ENCODE results near the gene PRKG1.

Gene PRKG1

GRCh38 chr10:51430506-51430905 lies 356.2 kb downstream of the PRKG1 start:
- no peak overlapping the region for H3K27ac ChIP-seq (ENCODE audit: low read depth, low read length)

GRCh38 chr10:51433949-51434475 lies 359.7 kb downstream of the PRKG1 start:
- Histone ChIP-seq H3K4ac (ENCODE audit: low read depth, low read length) (no peak overlapping the region), H3K27ac (ENCODE audit: low read depth, low read length) (no peak overlapping the region), H3K36me3 (ENCODE audit: control insufficient read depth in 1 of 2, insufficient read depth in 2 of 2, low read length in 2 of 2) (no peaks in the 10 kb centered on the region), H3K4me3 (ENCODE audit: low read depth, low read length) (no peak overlapping the region), H3K18ac (ENCODE audit: low read length) (no peak overlapping the region), H3K14ac (ENCODE audit: low read length) (no peak overlapping the region), H2BK5ac (ENCODE audit: low read depth, low read length, poor library complexity) (no peak overlapping the region), H4K12ac (ENCODE audit: low read depth, low read length) (no peak overlapping the region), H3K9me3 (ENCODE audit: insufficient read depth, low read depth, low read length) (no peaks in the 10 kb centered on the region), H2BK12ac (ENCODE audit: low read length) (no peak overlapping the region), H2BK120ac (ENCODE audit: insufficient read depth, low read length, poor library complexity) (no peak overlapping the region), H3K4me1 (ENCODE audit: control insufficient read depth in 1 of 2, insufficient read depth in 2 of 2, low read length in 2 of 2) (no peaks in the 10 kb centered on the region), H3K23ac (ENCODE audit: low read length) (no peak overlapping the region), H3K79me2 (ENCODE audit: control insufficient read depth, insufficient read depth, low read length, poor library complexity) (no peaks in the 10 kb centered on the region), H2AK5ac (ENCODE audit: low read length) (no peak overlapping the region), H3K4me2 (ENCODE audit: low read length) (no peak overlapping the region), H2AFZ (ENCODE audit: insufficient read depth, low read length, poor library complexity) (no peak overlapping the region), H3K79me1 (ENCODE audit: low read length) (no peaks in the 10 kb centered on the region), H4K91ac (ENCODE audit: low read depth, low read length) (no peak overlapping the region), H3K27me3 (ENCODE audit: insufficient read depth, low read length) (no peaks in the 10 kb centered on the region), H4K8ac (ENCODE audit: low read depth, low read length) (no peak overlapping the region), H3K9ac (ENCODE audit: low read length) (no peak overlapping the region)
- no CpG with 5 or more reads among the region's 4 CpGs for WGBS (ENCODE audit: extremely low coverage, insufficient coverage, insufficient read length)
- DNase-seq: no peak

More at GRCh38 chr10:51430506-51430905, 356.2 kb downstream of the PRKG1 start:
- no peaks in the 10 kb centered on the region for H3K27me3 ChIP-seq (ENCODE audit: insufficient read depth, low read length)
- H2AFZ ChIP-seq (ENCODE audit: insufficient read depth, low read length, poor library complexity): no peak overlapping the region
- no peaks in the 10 kb centered on the region for H3K79me1 ChIP-seq (ENCODE audit: low read length)
- H3K4me2 ChIP-seq (ENCODE audit: low read length): no peak overlapping the region
- DNase-seq: no peak
- H3K79me2 ChIP-seq (ENCODE audit: control insufficient read depth, insufficient read depth, low read length, poor library complexity): no peaks in the 10 kb centered on the region
- no peak overlapping the region for H3K14ac ChIP-seq (ENCODE audit: low read length)
- H4K8ac ChIP-seq (ENCODE audit: low read depth, low read length): no peak overlapping the region
- no CpG with 5 or more reads among the region's 1 CpG for WGBS (ENCODE audit: extremely low coverage, insufficient coverage, insufficient read length)
- no peak overlapping the region for H3K9ac ChIP-seq (ENCODE audit: low read length)
- no peak overlapping the region for H2AK5ac ChIP-seq (ENCODE audit: low read length)
- H3K9me3 ChIP-seq (ENCODE audit: insufficient read depth, low read depth, low read length): no peaks in the 10 kb centered on the region
- no peak overlapping the region for H4K12ac ChIP-seq (ENCODE audit: low read depth, low read length)
- no peak overlapping the region for H3K18ac ChIP-seq (ENCODE audit: low read length)
- no peak overlapping the region for H2BK12ac ChIP-seq (ENCODE audit: low read length)
- H3K23ac ChIP-seq (ENCODE audit: low read length): no peak overlapping the region
- no peak overlapping the region for H3K4ac ChIP-seq (ENCODE audit: low read depth, low read length)
- no peak overlapping the region for H2BK120ac ChIP-seq (ENCODE audit: insufficient read depth, low read length, poor library complexity)
- H3K4me1 ChIP-seq (ENCODE audit: control insufficient read depth in 1 of 2, insufficient read depth in 2 of 2, low read length in 2 of 2): no peaks in the 10 kb centered on the region
- H2BK5ac ChIP-seq (ENCODE audit: low read depth, low read length, poor library complexity): no peak overlapping the region
- H3K36me3 ChIP-seq (ENCODE audit: control insufficient read depth in 1 of 2, insufficient read depth in 2 of 2, low read length in 2 of 2): no peaks in the 10 kb centered on the region
- no peak overlapping the region for H3K4me3 ChIP-seq (ENCODE audit: low read depth, low read length)
- no peak overlapping the region for H4K91ac ChIP-seq (ENCODE audit: low read depth, low read length)

- H3K9me3 ChIP-seq (ENCODE audit: insufficient read depth, low read depth, low read length): no peaks in the 10 kb centered on the region
- no peak overlapping the region for H3K4me3 ChIP-seq (ENCODE audit: low read depth, low read length)
- no peak overlapping the region for H3K23ac ChIP-seq (ENCODE audit: low read length)
- no peak overlapping the region for H3K4ac ChIP-seq (ENCODE audit: low read depth, low read length)
- H3K79me1 ChIP-seq (ENCODE audit: low read length): no peaks in the 10 kb centered on the region
- no peak overlapping the region for H2AFZ ChIP-seq (ENCODE audit: insufficient read depth, low read length, poor library complexity)
- H3K9ac ChIP-seq (ENCODE audit: low read length): no peak overlapping the region
- WGBS (ENCODE audit: extremely low coverage, insufficient coverage, insufficient read length): no CpG with 5 or more reads among the region's 4 CpGs
- H3K18ac ChIP-seq (ENCODE audit: low read length): no peak overlapping the region
- H2BK5ac ChIP-seq (ENCODE audit: low read depth, low read length, poor library complexity): no peak overlapping the region
- no peak overlapping the region for H2BK12ac ChIP-seq (ENCODE audit: low read length)
- no peak overlapping the region for H3K4me2 ChIP-seq (ENCODE audit: low read length)
- no peak for DNase-seq
- H4K91ac ChIP-seq (ENCODE audit: low read depth, low read length): no peak overlapping the region
- H4K8ac ChIP-seq (ENCODE audit: low read depth, low read length): no peak overlapping the region
- H4K12ac ChIP-seq (ENCODE audit: low read depth, low read length): no peak overlapping the region
- H3K36me3 ChIP-seq (ENCODE audit: control insufficient read depth in 1 of 2, insufficient read depth in 2 of 2, low read length in 2 of 2): no peaks in the 10 kb centered on the region
- no peak overlapping the region for H2BK120ac ChIP-seq (ENCODE audit: insufficient read depth, low read length, poor library complexity)
- no peaks in the 10 kb centered on the region for H3K27me3 ChIP-seq (ENCODE audit: insufficient read depth, low read length)
- no peaks in the 10 kb centered on the region for H3K4me1 ChIP-seq (ENCODE audit: control insufficient read depth in 1 of 2, insufficient read depth in 2 of 2, low read length in 2 of 2)
- H3K27ac ChIP-seq (ENCODE audit: low read depth, low read length): no peak overlapping the region
- H3K79me2 ChIP-seq (ENCODE audit: control insufficient read depth, insufficient read depth, low read length, poor library complexity): no peaks in the 10 kb centered on the region
- H3K14ac ChIP-seq (ENCODE audit: low read length): no peak overlapping the region
- no peak overlapping the region for H2AK5ac ChIP-seq (ENCODE audit: low read length)
Measured at GRCh38 chr10:51436805-51437204, 362.5 kb downstream of the PRKG1 start.

- Histone ChIP-seq H3K36me3 (ENCODE audit: control insufficient read depth in 1 of 2, insufficient read depth in 2 of 2, low read length in 2 of 2) (no peaks in the 10 kb centered on the region), H3K18ac (ENCODE audit: low read length) (no peak overlapping the region), H3K9ac (ENCODE audit: low read length) (no peak overlapping the region), H2BK120ac (ENCODE audit: insufficient read depth, low read length, poor library complexity) (no peak overlapping the region), H2BK12ac (ENCODE audit: low read length) (no peak overlapping the region), H3K79me1 (ENCODE audit: low read length) (no peaks in the 10 kb centered on the region), H3K79me2 (ENCODE audit: control insufficient read depth, insufficient read depth, low read length, poor library complexity) (no peaks in the 10 kb centered on the region), H3K4me3 (ENCODE audit: low read depth, low read length) (no peak overlapping the region), H2BK5ac (ENCODE audit: low read depth, low read length, poor library complexity) (no peak overlapping the region), H2AFZ (ENCODE audit: insufficient read depth, low read length, poor library complexity) (no peak overlapping the region), H3K27ac (ENCODE audit: low read depth, low read length) (no peak overlapping the region), H3K4me2 (ENCODE audit: low read length) (no peak overlapping the region), H4K91ac (ENCODE audit: low read depth, low read length) (no peak overlapping the region), H4K12ac (ENCODE audit: low read depth, low read length) (no peak overlapping the region), H3K27me3 (ENCODE audit: insufficient read depth, low read length) (no peaks in the 10 kb centered on the region), H3K9me3 (ENCODE audit: insufficient read depth, low read depth, low read length) (no peaks in the 10 kb centered on the region), H3K4me1 (ENCODE audit: control insufficient read depth in 1 of 2, insufficient read depth in 2 of 2, low read length in 2 of 2) (no peaks in the 10 kb centered on the region), H3K4ac (ENCODE audit: low read depth, low read length) (no peak overlapping the region), H4K8ac (ENCODE audit: low read depth, low read length) (no peak overlapping the region), H2AK5ac (ENCODE audit: low read length) (no peak overlapping the region), H3K14ac (ENCODE audit: low read length) (no peak overlapping the region), H3K23ac (ENCODE audit: low read length) (no peak overlapping the region)
- DNase-seq: no peak
- WGBS (ENCODE audit: extremely low coverage, insufficient coverage, insufficient read length): no CpG with 5 or more reads among the region's 1 CpG
Measured at GRCh38 chr10:51439645-51440044, 365.4 kb downstream of the PRKG1 start.

Measured in trophoblast cell (in vitro differentiated cells and primary cell).